ENCODE data around the gene HECTD2. TPM values are rescaled to one million over a fixed set of nuclear protein-coding genes. Genes with fewer than 3 reads are reported as not detected.

Gene HECTD2
- 3.7 and 4.0 TPM in 2 replicates for total RNA-seq

GRCh38 chr10:91409869-91410637 is at the start of gene HECTD2:
HECTD2 (plus strand) TSS chr10:91410344; CDS start chr10:91410439, 95 bp downstream.

Other genes starting within 250 kb of the HECTD2 start
- 18.0 and 25.0 TPM in 2 replicates for gene PCGF5, start 189.7 kb upstream of the HECTD2 start, total RNA-seq
- gene PPP1R3C, start 222.7 kb downstream of the HECTD2 start, total RNA-seq, result 3.9 and 4.0 TPM in 2 replicates